ENCODE measurements around the gene PLCH2.

- TF ChIP-seq EZH2 (IDR thresholded peaks at IDR 0.05; ENCODE audit: borderline replicate concordance, insufficient read depth, low read depth, low read length, poor library complexity, severe bottlenecking) (no peak), CTCF (IDR thresholded peaks at IDR 0.05) (no peak)
Observed at GRCh38 chr1:2506901-2507565, 30.9 kb downstream of the PLCH2 start.

Measured in B cell (primary cell).